Non-pigmented ciliary epithelial cell (primary cell): ENCODE results near the gene TNFSF8.

Experiments used
- DNase-seq: peaks from one replicate; pipeline ENCODE4 v3.0.0-alpha.2; 2010; ENCODE audit warnings: low read depth

TNFSF8 gene

GRCh38 chr9:114869378-114869777, 61.0 kb downstream of the TNFSF8 start:
- DNase-seq = no peak

- no peak for DNase-seq
Measured at GRCh38 chr9:114867327-114867726, 63.1 kb downstream of the TNFSF8 start.

- no peak for DNase-seq
Measured at GRCh38 chr9:114864471-114864870, 65.9 kb downstream of the TNFSF8 start.

GRCh38 chr9:114861922-114862605, 68.3 kb downstream of the TNFSF8 start:
- DNase-seq = no peak

GRCh38 chr9:114861273-114861672, 69.1 kb downstream of the TNFSF8 start:
- DNase-seq = no peak

GRCh38 chr9:114860187-114860586, 70.2 kb downstream of the TNFSF8 start:
- no peak for DNase-seq

- no peak for DNase-seq
Measured at GRCh38 chr9:114856942-114857315, 73.5 kb downstream of the TNFSF8 start.

- no peak for DNase-seq
Measured at GRCh38 chr9:114856215-114856941, 74.0 kb downstream of the TNFSF8 start.

- DNase-seq = no peak
Measured at GRCh38 chr9:114855488-114855887, 74.9 kb downstream of the TNFSF8 start.

- DNase-seq = no peak
Measured at GRCh38 chr9:114854736-114855355, 75.5 kb downstream of the TNFSF8 start.

GRCh38 chr9:114853071-114853855, 77.1 kb downstream of the TNFSF8 start:
- no peak for DNase-seq

- DNase-seq = no peak
Measured at GRCh38 chr9:114852050-114852594, 78.3 kb downstream of the TNFSF8 start.

GRCh38 chr9:114851306-114851705, 79.1 kb downstream of the TNFSF8 start:
- DNase-seq = no peak
